ENCODE results near the gene SCAMP1. TPM values are rescaled to one million over a fixed set of nuclear protein-coding genes. Genes with fewer than 3 reads are reported as not detected.

Gene SCAMP1, protein sequence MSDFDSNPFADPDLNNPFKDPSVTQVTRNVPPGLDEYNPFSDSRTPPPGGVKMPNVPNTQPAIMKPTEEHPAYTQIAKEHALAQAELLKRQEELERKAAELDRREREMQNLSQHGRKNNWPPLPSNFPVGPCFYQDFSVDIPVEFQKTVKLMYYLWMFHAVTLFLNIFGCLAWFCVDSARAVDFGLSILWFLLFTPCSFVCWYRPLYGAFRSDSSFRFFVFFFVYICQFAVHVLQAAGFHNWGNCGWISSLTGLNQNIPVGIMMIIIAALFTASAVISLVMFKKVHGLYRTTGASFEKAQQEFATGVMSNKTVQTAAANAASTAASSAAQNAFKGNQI
- total RNA-seq: 69.2 and 124 TPM in 2 replicates

DNA sequence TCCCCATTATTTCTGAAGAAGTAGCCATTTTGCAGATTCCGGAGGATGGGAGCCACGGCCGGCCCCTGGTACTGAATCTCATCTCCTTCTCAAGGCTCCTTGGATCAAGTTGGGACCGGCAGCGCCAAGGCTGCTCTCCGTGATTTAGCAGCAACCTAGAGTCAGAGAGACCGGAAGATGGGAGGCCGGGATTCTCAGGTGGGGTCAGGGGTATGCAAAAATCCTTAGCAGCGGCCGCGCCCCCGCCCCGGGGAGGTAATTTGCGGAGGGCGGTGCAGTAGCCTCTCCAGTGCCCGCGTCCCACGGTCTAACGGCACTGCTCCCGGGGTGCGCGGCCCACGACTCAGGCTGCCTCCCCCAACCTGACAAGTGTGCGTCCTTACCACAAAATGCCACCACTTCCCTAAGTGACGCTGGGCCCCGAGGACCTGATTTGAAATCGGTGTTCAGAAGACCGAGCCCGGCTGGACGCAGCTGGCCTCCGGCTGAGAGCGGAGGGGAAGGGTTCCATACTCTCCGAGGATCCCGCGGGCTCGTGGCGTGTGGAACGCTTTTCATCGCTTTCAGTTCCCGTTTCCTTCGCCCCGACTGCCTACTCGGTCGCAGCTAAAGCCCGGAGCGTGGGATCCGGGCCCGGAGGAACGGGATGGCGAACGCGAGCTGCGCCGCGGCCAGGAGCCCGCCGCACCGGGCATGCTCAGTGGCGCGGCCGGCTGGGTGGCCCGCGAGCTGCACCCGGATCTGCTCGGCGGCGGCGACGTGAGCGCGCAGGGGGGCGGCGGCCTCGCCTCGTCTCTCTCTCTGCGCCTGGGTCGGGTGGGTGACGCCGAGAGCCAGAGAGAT is at the start of gene SCAMP1:
Gene SCAMP1 (plus strand): TSS at position 787 of the 843 bp plus-strand sequence. CDS start 55 bp downstream, at position 842.

Other genes with a start within 250 kb of the SCAMP1 start
- gene AP3B1, start 65.9 kb upstream of the SCAMP1 start, total RNA-seq: 57.2 and 58.5 TPM in 2 replicates

Measured in regular cardiac myocyte (primary cell).